ENCODE measurements around the gene ANXA8.
"Not testable (repeated sequence)": the region's sequence is repeated elsewhere in the genome, so short reads cannot be mapped to it uniquely, and the experiment has no call there.

Gene ANXA8, protein sequence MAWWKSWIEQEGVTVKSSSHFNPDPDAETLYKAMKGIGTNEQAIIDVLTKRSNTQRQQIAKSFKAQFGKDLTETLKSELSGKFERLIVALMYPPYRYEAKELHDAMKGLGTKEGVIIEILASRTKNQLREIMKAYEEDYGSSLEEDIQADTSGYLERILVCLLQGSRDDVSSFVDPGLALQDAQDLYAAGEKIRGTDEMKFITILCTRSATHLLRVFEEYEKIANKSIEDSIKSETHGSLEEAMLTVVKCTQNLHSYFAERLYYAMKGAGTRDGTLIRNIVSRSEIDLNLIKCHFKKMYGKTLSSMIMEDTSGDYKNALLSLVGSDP

DNA sequence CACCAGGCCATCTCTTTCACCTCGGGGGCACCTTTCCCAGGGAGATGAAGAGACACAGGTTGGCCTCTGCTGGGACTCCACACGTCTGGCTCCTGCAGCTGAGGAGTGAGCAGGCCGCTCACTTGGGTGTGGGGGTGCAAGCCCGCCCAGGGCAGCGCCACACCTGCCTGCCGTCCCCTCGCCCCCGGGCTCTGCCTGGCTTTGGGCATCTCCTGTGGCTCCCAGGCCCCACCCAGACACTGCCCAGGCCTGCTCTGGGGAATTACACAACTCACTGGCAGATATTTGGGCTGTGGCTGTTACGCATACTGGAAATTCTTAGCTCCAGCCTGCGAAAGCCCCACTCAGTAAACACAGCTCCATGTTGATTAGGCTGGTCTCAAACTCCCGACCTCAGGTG, at the start of gene ANXA8:
Gene ANXA8, minus strand, starts transcription at position 193 of the 400 bp plus-strand sequence. Its CDS starts 182 bp downstream, at position 11.
- DNase-seq (ENCODE audit: low read depth in 2 of 2, low spot score in 1 of 2), result not testable (repeated sequence)

DNA sequence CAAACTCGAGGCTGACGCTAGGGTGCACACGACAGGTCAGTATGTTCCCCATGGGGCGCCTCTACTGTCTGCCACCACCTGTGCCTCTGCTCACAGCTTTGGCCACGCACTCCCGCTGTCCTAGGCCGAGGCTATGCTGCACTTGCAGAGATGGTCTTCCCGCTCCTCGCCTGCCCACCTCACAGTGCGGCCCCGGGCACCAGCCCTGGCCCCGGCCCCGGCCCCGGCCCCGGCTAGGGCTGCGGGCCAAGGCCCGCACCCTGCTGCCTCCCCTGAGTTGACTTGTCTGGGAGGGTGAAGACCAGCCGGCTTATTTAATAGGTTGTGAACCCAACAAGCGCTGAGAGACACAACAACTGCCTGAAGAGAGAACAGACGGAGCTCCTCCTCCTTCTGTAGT, 39.6 kb upstream of the ANXA8 start, which contains the start of gene AGAP9:
Gene AGAP9, minus strand, starts transcription at position 164 of the 400 bp plus-strand sequence. Its CDS starts 112 bp downstream, at position 52.
- DNase-seq (ENCODE audit: low read depth in 2 of 2, low spot score in 1 of 2), result not testable (repeated sequence)

DNA sequence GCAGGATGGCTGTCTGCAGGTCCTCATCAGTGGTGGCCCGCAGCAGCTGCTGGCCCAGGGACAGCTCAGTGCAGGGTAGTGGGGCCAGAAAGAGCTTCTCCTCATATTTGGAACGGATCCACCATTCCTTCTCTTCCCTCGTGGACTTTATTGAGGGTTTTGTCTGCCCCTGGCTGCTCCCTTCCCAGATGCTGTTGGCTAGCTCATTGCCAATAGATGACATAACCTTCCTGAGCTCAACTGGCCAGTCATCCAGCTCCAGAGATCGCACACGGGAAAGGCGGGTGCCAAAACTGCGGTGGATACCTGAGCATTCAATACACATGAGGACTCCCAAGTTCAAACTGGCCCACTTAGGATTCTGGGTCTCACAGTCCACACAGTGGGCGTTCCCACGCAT, 18.4 kb upstream of the ANXA8 start:
- DNase-seq (ENCODE audit: low read depth in 2 of 2, low spot score in 1 of 2), result not testable (repeated sequence)

DNA sequence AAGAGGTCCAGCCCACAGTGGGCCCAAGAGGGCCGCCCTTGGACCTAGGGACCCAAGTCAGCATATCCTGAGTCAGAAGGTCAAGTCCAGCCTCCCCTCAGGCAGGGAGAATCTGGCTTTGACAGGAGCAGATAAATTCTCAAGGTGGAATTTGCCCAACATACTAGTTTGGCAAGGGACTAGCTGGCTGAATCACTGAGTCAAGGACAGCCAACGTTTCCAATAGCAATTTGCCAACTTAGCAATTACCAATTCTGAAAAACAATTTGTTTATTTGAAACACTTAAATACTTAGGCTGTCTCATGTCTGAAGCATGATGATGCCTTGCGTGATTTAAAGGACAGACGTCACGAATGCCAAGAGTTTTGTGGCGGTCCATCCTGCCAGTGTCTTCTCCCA, 10.3 kb upstream of the ANXA8 start:
- not testable (repeated sequence) for DNase-seq (ENCODE audit: low read depth in 2 of 2, low spot score in 1 of 2)

DNA sequence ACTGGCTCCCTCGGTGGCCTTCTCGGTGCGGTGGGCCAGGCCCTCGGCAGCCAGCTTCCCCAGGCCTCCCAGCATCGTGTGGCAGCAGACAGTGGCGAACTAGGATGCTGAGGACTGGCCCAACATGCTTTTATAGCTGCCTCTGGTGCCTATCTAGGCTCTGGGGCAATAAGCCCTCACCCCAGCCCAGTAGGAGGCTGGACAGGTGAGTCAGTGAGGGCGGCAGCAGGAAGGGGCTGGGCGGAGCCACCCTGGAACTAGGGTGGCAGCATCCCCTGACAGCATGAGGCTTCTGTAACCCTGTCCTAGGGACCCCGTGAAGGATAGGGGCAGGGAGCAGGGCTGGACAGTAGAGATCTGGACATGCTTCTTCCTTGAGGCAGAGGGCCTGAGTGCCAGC, 7.7 kb upstream of the ANXA8 start, which contains the start of gene FAM25G:
Gene FAM25G, minus strand, starts transcription at position 101 of the 400 bp plus-strand sequence. Its CDS starts 26 bp downstream, at position 75.
- DNase-seq (ENCODE audit: low read depth in 2 of 2, low spot score in 1 of 2), result not testable (repeated sequence)

DNA sequence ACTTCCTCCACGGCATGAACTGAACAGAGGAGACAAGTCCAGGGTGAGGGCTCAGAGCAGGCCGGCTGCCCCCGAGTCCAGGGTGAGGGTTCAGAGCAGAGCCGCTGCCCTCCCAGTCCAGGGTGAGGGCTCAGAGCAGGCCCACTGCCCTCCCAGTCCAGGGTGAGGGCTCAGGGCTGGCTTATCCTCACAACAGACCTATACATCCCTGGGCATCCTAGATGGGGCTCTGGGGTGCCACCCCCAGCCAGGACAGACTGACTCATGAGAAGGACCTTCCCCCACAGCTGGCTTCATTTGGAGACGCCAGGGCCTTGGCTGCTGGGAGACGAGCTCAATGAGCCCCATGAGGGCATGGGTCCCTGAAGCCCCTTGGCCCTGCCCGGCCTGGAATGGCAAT, 5.7 kb upstream of the ANXA8 start:
- not testable (repeated sequence) for DNase-seq (ENCODE audit: low read depth in 2 of 2, low spot score in 1 of 2)

DNA sequence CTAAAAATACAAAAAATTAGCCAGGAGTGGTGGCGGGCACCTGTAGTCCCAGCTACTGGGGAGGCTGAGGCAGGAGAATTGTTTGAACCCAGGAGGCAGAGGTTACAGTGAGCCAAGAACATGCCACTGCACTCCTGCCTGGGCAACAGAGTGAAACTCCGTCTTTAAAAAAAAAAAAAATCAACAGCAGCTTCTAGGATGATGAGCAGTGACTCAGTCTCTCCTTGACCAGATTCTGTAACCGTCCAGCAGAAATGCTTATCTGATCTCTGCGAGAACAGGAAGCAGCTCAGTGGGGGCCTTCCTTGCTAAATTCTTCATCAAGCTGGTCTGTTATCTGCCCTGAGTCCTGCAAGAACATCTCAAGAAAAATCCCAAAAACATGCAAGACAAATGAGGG, 2.0 kb upstream of the ANXA8 start:
- not testable (repeated sequence) for DNase-seq (ENCODE audit: low read depth in 2 of 2, low spot score in 1 of 2)

DNA sequence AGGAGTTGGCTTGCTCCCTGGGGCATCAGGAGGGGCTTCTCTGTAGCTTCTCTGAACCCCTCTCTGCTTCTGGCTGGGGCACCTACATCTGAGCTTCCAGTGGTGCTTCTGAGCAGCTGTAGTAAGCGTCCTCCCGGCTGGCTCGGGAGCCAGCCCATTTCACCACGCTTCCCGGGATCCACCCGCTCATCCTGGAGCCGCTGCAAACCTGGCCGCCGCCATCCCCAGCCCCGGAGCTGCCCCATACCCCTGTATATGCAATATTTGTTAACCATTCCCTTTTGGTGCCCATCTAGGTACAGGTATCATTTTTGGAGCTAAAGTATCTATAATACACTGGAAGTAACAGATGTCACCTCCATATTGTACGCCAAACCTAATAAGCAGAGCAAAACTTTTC, 871 bp upstream of the ANXA8 start:
- DNase-seq (ENCODE audit: low read depth in 2 of 2, low spot score in 1 of 2), result not testable (repeated sequence)

DNA sequence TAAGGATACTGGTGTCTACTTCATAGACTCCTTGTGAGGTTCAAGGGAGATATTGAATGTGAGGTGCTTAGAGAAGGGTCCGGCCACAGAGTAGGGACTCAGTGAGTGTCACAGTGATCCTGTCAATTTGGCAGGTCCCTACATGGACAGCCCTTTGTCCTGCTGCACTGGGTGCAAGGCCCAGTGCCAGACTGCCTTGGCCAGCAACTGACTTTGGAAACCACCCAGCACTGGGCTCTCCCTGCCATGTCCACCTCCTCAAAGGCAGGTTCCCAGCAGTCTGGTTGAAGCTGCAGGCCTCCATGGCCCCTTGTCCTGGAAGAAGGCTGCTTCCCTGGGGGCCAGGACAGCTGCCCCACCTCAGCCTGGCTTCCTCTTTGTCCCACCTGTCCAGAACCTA, 1.5 kb downstream of the ANXA8 start:
- DNase-seq (ENCODE audit: low read depth in 2 of 2, low spot score in 1 of 2), result not testable (repeated sequence)

DNA sequence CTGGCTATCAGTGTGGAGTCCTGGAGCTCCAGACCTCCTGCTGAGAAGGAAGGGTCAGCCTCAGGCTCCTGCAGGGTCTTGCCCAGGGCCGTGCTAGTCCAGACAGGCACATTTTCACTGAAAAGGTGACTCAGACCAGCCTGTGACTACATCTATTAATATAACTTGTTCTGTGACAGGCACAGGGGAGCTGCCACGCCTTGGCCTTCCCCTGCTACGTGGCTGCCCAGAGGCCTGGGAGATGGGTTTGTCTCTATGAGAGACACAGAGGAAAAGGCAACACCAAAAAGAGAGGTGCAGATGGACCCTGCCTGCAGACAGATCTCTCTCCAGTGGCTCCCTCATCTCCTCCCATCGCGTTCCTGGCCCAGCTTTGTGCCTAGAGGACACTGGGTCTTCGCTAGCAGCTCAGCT, 2.1 kb downstream of the ANXA8 start:
- DNase-seq (ENCODE audit: low read depth in 2 of 2, low spot score in 1 of 2), result not testable (repeated sequence)

DNA sequence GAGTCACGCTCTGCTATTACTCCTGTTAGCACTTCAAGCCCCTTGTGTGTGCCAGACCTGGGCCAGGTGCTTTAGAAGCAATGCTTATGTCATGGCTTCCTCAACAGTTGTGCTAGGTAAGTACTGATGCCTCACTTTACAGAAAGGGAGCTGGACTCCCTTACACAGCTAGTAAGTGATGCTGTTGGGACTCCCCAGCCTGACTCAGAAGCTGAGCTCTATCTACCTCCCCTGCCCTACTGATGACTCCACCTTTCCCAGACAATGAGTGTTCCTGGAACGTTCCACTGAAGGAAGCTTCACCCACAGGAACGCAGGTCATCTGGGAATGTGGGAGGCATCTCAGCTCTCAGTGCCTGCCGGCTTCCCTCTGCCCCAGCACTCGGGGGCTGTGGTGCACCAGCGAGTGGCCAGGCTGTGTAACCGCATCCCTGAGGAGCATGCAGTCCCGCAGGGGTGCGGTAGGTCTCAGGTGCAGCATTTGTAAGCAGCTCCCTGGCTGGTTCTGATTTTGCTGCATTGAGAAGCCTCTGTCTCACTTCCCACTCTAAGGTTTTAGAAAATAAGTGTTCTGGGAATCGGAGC, 2.6 kb downstream of the ANXA8 start:
- DNase-seq (ENCODE audit: low read depth in 2 of 2, low spot score in 1 of 2), result not testable (repeated sequence)

DNA sequence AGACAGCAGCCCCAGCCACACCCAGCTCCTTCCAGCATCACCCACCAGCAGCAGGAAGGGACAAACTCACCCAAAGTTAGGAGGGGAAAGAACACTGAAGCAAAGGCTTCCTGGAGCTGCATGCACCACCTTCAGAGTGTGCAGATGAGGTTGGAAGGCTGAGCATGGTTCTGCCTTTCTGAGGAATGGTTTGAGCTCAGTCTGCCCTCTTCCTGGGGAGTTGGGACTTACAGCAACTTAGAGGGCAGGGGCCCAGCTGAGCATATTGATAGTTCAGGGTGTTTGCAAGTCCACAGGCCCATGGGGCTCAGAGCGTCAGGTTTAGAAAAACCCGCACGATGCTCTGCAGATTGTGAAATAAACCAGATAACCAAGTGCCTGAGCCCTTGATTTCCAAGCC, 3.8 kb downstream of the ANXA8 start:
- not testable (repeated sequence) for DNase-seq (ENCODE audit: low read depth in 2 of 2, low spot score in 1 of 2)

DNA sequence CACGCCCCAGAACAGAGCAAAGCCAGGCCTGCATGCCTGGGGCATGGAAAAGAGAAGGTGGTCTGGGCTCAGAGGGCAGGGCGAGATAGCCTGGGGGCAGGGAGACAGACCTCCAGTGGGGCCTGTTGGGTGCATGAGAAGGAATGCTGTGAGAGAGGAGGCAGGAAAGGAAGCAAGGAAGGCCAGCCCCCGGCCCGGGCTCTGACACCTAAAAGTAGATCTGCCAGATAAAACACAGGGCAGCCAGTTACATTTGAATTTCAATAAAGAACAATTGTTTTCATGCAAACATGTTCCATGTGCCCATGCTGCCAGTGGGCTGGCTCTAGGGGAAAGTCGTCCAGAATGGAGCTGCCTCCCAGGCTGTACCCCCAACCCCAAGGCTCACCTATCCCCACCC, 5.8 kb downstream of the ANXA8 start:
- DNase-seq (ENCODE audit: low read depth in 2 of 2, low spot score in 1 of 2), result not testable (repeated sequence)

DNA sequence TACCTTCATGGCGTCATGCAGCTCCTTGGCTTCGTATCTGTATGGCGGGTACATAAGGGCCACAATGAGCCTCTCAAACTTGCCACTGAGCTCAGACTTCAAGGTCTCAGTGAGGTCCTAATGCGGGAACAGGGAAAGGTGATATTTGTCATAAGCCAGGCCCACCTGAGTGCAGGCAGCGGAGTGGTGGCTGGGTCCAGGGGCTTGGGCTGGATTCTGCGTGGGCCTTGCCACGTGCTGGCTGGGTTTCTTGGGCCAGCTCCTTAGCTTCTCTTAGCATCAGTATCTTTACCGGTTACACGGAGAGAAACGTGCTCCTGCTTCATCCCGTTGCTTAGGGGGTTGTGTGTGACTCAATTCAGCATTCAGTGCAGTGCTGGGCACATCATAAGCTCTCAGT, 6.8 kb downstream of the ANXA8 start:
- DNase-seq (ENCODE audit: low read depth in 2 of 2, low spot score in 1 of 2), result not testable (repeated sequence)

DNA sequence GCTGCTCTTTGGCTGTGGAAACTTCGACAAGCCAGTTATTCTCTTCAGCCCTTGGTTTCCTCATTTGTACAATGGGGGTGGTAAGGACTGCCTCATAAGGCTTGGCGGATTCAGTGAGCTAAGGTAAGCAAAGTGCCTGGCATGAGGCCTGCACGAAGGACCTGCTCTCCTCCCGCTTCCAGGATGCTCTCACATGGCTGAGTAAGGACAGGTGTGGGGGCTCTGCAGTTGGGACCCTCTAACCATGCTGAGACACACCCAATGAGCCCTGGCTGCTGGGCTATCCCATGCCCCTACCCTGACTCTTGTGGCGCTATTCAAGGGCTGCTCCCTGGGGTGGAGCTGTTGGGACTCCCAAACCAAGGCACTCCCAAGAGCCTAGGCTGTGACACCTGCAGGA, 8.8 kb downstream of the ANXA8 start:
- not testable (repeated sequence) for DNase-seq (ENCODE audit: low read depth in 2 of 2, low spot score in 1 of 2)

DNA sequence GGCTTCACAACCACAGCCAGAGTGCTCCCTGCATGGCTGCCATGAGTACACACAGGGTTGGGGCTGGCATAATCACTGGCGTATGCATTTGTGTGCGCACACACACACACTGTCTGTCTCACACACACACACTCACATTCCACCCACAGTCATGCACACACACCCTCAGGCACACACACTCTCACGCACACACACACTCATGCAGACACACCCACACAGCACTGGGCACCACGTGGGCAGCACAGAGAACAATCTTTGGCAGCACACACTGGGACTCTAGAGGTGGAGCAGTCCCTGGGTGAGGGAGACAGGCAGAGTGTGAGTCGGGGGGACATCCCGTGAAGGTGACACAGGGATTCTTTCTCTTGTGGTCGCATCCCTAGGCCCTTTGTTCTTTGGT, 10.4 kb downstream of the ANXA8 start:
- DNase-seq (ENCODE audit: low read depth in 2 of 2, low spot score in 1 of 2), result not testable (repeated sequence)

DNA sequence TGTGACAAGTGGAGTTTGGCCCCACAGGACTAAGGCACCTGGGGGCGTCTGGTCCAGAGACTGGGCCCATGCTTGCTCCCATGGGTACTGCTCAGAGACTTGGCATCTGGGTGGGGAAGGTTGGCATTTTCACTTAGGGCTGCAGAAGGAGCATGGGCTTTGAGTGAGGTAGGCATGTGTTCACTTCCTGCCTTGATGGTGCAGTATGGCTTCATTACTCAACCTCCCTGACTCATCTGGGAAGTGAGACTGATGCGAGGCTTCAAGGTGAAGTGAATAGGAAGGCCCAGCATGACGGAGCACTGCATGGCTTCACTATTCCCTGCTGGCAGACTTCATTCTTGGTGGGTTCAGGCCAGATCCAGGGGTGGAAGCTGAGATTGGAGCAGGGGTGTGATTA, 11.3 kb downstream of the ANXA8 start:
- DNase-seq (ENCODE audit: low read depth in 2 of 2, low spot score in 1 of 2), result not testable (repeated sequence)

DNA sequence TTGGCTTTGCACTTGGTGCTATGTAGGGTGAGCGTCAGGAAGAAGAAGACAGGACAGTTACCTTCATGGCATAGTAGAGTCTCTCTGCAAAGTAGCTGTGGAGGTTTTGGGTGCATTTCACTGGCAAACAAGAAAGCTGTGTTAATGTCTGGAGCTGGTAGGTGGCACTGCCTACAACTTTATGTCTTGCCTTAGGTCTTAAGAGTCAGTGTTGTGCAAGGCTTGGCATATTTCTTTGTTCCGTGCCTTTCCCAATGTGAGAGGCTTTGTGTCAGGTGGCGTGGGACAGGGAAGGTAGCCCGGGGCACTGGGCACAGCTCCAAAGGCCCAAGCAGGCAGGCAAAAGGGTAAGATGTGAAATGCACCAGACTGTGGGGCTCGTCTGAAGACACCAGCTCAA, 11.8 kb downstream of the ANXA8 start:
- DNase-seq (ENCODE audit: low read depth in 2 of 2, low spot score in 1 of 2), result not testable (repeated sequence)

DNA sequence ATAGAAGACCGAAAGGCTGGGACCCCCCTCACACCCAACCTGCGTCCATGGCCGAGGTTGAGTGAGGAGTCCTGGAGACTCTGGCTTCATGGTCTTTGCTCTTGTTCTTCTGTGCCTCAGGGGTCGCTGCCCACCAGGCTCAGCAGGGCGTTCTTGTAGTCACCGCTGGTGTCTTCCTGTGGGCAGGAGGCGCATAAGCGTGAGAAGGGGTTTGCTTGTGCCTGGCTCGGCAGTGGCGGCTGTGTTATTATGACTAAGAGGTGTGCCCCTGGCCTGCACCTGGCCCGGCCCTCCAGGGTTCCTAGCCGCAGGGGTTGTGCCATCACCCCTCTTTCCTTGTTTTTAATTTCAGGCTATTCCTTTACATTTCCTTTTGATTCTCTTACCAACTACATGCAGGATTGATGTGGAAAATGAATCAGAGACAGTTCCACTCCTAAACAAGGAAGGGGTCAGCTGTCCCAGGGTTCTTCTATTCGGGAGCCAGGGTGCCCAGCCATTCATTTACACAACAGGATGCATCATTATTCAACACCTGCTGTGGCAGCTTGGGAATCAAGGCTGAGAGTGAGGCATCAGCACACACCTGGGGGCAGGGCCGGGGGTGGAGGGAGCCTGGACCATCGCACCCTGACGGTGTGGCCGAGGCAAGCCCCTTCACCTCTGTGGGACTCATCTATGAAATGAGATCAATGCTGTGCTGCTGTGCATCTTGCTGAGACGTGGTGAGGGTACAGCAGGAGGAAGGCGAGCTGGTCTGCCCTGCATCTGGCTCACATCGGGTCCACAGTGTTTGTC, 15.0 kb downstream of the ANXA8 start:
- DNase-seq (ENCODE audit: low read depth in 2 of 2, low spot score in 1 of 2), result not testable (repeated sequence)

DNA sequence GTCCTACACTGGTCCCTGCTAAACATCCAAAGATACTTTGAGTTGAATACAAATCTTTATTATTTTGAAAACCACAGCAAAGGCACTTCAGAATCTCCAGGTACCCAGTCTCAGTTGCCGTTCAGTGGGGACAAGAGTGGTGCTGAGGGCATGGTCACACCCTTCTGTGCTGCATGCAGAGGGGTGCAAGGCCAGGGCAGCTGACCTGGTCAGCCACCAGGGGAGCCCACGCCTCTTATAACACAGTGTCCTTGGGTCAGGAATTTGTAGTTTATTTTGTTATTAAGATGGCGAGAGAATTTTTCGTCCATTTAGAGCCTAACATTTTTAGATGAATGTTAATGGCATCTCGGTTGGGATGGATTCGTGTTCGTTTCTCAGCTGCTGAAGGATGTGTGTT, 16.0 kb downstream of the ANXA8 start:
- not testable (repeated sequence) for DNase-seq (ENCODE audit: low read depth in 2 of 2, low spot score in 1 of 2)

DNA sequence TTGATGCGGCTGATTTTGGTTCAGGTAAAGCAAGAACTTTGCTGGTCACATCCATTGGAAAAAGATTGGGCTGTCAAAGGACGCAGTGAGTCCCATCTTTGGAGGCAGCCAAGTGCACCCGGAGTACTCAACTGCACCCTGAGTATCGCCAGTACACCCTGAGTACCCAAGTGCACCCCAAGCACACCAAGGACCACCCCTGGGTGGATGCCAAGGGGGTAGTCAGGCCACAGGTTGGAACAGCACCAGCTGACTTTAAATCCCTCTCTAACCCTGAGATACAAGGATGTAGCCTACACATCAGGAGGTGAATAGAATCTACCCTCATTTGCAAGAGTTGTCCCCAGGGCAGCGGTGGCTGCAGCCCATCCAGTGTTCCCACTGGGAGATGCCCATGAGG, 16.5 kb downstream of the ANXA8 start:
- DNase-seq (ENCODE audit: low read depth in 2 of 2, low spot score in 1 of 2), result not testable (repeated sequence)

Data from stimulated activated CD8-positive, alpha-beta memory T cell treated with anti-CD3 and anti-CD28 coated beads, Interleukin-4, amount 100 ng/mL, for 4 hours (primary cell).